Measurements from ENCODE around the gene FKBP9.
"Not testable (repeated sequence)": the region's sequence is repeated elsewhere in the genome, so short reads cannot be mapped to it uniquely, and the experiment has no call there.

The FKBP9 gene, protein sequence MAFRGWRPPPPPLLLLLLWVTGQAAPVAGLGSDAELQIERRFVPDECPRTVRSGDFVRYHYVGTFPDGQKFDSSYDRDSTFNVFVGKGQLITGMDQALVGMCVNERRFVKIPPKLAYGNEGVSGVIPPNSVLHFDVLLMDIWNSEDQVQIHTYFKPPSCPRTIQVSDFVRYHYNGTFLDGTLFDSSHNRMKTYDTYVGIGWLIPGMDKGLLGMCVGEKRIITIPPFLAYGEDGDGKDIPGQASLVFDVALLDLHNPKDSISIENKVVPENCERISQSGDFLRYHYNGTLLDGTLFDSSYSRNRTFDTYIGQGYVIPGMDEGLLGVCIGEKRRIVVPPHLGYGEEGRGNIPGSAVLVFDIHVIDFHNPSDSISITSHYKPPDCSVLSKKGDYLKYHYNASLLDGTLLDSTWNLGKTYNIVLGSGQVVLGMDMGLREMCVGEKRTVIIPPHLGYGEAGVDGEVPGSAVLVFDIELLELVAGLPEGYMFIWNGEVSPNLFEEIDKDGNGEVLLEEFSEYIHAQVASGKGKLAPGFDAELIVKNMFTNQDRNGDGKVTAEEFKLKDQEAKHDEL

DNA sequence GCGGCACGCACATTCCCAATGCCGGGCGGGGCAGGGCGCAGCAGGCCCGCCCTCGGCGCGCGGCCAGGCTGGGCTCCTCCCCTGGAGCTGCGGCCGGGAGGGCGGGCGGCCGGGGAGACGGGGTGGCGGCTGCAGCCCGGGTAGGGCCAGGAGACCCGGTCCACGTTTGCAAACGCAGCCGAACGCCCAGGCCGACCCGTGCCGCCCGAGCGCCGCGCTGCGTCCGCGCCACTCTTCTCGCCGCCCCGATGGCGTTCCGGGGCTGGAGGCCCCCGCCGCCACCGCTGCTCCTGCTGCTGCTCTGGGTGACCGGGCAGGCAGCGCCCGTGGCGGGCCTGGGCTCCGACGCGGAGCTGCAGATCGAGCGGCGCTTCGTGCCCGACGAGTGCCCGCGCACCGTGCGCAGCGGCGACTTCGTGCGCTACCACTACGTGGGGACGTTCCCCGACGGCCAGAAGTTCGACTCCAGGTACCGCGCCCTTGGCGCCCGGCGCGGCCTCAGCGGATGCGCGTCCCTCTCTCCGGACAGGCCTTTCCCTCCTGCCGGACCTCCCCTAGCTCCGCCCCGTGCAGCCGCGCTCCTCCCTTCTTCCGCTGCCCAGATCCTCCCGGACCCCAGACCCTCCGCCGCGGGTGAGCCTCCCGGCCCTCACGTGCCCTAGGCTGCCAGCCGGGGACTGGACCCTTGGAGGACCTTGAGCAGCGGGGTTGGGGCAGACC, at the start of gene FKBP9:
Gene FKBP9 (plus strand): TSS at position 115 of the 720 bp plus-strand sequence. CDS start 134 bp downstream, at position 249.
- H3K27ac ChIP-seq, result peak within 1 kb of the TSS; percentile 78
- H3K36me3 ChIP-seq (replicated peaks), result no peaks in the 10 kb centered on the region
- H3K27me3 ChIP-seq (replicated peaks), result no peaks in the 10 kb centered on the region
- in situ Hi-C loops (cut with HindIII; ENCODE audit: low pct_ligation_motif_present, low sequenced_read_pairs), result no loop called here
- peak within 1 kb of the TSS; percentile 83 for H3K4me3 ChIP-seq (ENCODE audit: low read depth, low read length)
- DNase-seq, result peak; percentile 53
- TF ChIP-seq, protein P1, sequence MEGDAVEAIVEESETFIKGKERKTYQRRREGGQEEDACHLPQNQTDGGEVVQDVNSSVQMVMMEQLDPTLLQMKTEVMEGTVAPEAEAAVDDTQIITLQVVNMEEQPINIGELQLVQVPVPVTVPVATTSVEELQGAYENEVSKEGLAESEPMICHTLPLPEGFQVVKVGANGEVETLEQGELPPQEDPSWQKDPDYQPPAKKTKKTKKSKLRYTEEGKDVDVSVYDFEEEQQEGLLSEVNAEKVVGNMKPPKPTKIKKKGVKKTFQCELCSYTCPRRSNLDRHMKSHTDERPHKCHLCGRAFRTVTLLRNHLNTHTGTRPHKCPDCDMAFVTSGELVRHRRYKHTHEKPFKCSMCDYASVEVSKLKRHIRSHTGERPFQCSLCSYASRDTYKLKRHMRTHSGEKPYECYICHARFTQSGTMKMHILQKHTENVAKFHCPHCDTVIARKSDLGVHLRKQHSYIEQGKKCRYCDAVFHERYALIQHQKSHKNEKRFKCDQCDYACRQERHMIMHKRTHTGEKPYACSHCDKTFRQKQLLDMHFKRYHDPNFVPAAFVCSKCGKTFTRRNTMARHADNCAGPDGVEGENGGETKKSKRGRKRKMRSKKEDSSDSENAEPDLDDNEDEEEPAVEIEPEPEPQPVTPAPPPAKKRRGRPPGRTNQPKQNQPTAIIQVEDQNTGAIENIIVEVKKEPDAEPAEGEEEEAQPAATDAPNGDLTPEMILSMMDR (IDR thresholded peaks at IDR 0.05; ENCODE audit: low read depth, low read length, missing control alignments), result no peak

DNA sequence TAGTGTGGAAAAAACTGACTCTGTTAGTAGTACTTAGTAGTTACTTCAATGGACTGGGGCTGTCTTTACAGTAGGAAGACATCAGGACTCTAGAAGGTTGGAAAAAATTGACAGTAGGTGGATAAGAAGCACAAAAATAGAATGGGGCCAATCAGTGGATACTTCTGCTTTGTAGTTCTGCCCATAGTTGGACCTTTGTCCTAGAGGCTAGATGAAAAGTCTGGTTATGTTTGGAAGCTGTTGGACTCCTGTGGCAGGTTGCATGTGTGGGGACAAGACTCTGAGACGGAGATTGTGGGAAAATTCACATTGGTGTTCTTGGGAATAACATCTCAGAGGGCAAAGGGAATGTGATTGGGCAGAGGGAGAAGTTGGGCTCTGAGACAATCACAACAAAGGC, 47.0 kb upstream of the FKBP9 start:
- Histone ChIP-seq H3K27me3 (replicated peaks) (no peaks in the 10 kb centered on the region), H3K27ac (no peak overlapping the region), H3K4me3 (ENCODE audit: low read depth, low read length) (no peak overlapping the region), H3K36me3 (replicated peaks) (peaks cover 7% of the 10 kb centered on the region)
- in situ Hi-C loops (cut with HindIII; ENCODE audit: low pct_ligation_motif_present, low sequenced_read_pairs), result no loop called here
- no peak for DNase-seq
- TF ChIP-seq, protein P1 (IDR thresholded peaks at IDR 0.05; ENCODE audit: low read depth, low read length, missing control alignments), result no peak

DNA sequence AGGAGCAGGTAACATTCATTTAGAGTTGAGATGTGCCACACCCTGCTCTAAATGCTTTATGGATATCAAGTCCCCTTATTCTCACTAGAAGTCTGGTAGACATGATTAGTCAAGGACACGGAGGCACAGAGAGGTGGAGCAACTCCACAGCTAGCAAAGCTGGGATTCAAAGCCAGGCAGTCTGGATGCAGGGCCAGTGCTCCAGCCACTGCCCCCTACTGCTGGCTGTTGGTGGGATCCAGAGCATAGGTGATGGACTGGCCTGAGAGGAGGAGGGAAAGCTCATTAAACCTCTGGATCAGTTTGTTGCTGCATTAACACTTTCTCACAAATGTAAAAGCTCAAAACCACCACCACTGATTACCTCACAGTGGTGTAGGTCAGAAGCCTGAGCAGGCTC, 43.1 kb upstream of the FKBP9 start:
- peaks cover 25% of the 10 kb centered on the region for H3K36me3 ChIP-seq (replicated peaks)
- in situ Hi-C loops (cut with HindIII; ENCODE audit: low pct_ligation_motif_present, low sequenced_read_pairs), result no loop called here

DNA sequence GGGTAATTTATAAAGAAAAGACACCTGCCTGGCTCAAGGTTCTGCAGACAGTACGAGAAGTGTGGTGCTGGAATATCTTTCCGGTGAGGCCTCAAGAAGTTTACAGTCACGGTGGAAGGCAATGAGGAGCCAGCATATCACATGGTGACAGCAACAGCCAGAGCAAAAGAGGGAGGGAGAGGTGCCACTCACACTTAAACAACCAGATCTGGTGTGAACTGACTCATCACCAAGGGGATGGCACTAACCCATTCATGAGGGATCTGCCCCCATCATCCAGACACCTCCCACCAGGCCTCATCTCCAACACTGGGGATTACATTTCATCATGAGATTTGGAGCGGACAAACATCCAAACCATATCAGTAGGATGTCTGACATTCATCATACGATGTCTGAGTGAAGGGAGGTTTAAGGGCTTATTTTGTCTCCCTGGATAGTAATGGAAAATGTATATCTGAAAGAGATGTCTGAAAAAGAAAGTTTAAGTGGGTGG, 42.2 kb upstream of the FKBP9 start:
- peaks cover 28% of the 10 kb centered on the region for H3K36me3 ChIP-seq (replicated peaks)
- H3K27ac ChIP-seq, result no peak overlapping the region
- H3K4me3 ChIP-seq (ENCODE audit: low read depth, low read length), result no peak overlapping the region
- TF ChIP-seq, protein P1 (IDR thresholded peaks at IDR 0.05; ENCODE audit: low read depth, low read length, missing control alignments), result no peak
- no peaks in the 10 kb centered on the region for H3K27me3 ChIP-seq (replicated peaks)
- DNase-seq, result no peak
- in situ Hi-C loops (cut with HindIII; ENCODE audit: low pct_ligation_motif_present, low sequenced_read_pairs), result no loop called here

More for the DNA sequence above, 43.1 kb upstream of the FKBP9 start:
- Histone ChIP-seq H3K4me3 (ENCODE audit: low read depth, low read length) (no peak overlapping the region), H3K27me3 (replicated peaks) (no peaks in the 10 kb centered on the region), H3K27ac (no peak overlapping the region)
- no peak for DNase-seq
- TF ChIP-seq, protein P1 (IDR thresholded peaks at IDR 0.05; ENCODE audit: low read depth, low read length, missing control alignments), result peak; percentile 32

DNA sequence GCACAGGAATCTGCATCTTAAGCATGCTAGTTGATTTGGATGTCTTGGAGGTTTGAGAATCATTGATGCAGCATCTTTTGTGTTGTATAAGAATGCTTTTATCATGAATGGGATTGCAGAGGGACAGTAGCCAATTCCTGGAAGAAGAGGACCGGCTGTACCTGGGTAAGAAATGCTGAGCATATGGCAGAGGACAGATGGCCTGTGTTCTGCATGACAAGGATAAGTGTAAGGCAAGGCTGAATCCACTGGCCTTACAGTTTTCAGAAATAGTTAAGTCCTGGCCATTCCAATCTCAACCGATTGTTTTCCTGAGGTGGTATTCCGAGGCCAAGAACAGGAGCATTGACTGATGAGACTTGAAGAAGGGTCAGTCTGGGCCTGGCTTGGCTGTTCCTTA, 41.2 kb upstream of the FKBP9 start:
- in situ Hi-C loops (cut with HindIII; ENCODE audit: low pct_ligation_motif_present, low sequenced_read_pairs), result no loop called here
- TF ChIP-seq, protein P1 (IDR thresholded peaks at IDR 0.05; ENCODE audit: low read depth, low read length, missing control alignments), result no peak
- no peak for DNase-seq
- Histone ChIP-seq H3K27ac (no peak overlapping the region), H3K4me3 (ENCODE audit: low read depth, low read length) (no peak overlapping the region), H3K36me3 (replicated peaks) (peaks cover 31% of the 10 kb centered on the region), H3K27me3 (replicated peaks) (no peaks in the 10 kb centered on the region)

DNA sequence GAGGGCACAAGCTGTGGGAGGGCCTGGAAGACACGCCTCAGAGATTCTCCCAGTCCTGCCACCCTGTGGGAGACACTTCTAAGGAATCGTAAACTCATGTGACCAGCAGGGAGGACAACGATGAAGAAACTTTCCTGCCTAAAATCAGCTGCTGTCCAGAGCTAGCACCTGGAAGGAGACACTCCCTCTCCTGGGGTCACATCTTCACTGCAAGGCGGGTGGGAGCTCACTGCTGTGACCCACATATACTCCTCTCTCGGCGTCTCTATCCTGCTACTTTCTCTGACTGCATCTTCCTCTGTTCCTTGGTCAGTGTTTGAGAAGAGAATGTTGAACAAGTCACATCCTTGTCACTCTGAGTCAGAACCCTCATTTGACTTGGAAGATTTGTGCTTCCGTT, 40.2 kb upstream of the FKBP9 start:
- in situ Hi-C loops (cut with HindIII; ENCODE audit: low pct_ligation_motif_present, low sequenced_read_pairs); H3K27me3 ChIP-seq (replicated peaks); H3K27ac ChIP-seq; DNase-seq; H3K4me3 ChIP-seq (ENCODE audit: low read depth, low read length): not testable (repeated sequence)
- peaks cover 31% of the 10 kb centered on the region for H3K36me3 ChIP-seq (replicated peaks)
